Measurements from ENCODE around the gene IGF1R. TPM values are rescaled to one million over a fixed set of nuclear protein-coding genes. Genes with fewer than 3 reads are reported as not detected.

The IGF1R gene
- total RNA-seq, 1 experiment from 2014 or later = 125 TPM

GRCh38 chr15:98733098-98733497 is 84.8 kb downstream of the IGF1R start:
- Mint-ChIP-seq H3K4me3 (no peak overlapping the region), H3K9me3 (no peaks in the 10 kb centered on the region), H3K27ac (no peak overlapping the region), H3K4me1 (peaks cover 74% of the 10 kb centered on the region), H3K36me3 (no peaks in the 10 kb centered on the region), H3K27me3 (ENCODE audit: low read depth) (no peaks in the 10 kb centered on the region)
- ChIA-PET POLR2A (no interaction called here), CTCF (interaction anchor here (1.3 kb wide), 1 partner anchor 118 kb away, joined by 4 read pairs; no protein-coding TSS in a partner anchor)
- DNase-seq (ENCODE audit: low spot score) (no peak), ATAC-seq (no peak)
- TF ChIP-seq NFYB (CRISPR knock-in tag; conservative IDR thresholded peaks at IDR 0.05; ENCODE audit: low read depth) (no peak), EMX1 (CRISPR knock-in tag; IDR thresholded peaks at IDR 0.05) (no peak), ESRRA (CRISPR knock-in tag; IDR thresholded peaks at IDR 0.05; ENCODE audit: borderline replicate concordance) (no peak), ZNF512 (CRISPR knock-in tag; IDR thresholded peaks at IDR 0.05; ENCODE audit: borderline replicate concordance) (no peak), HMGXB4 (CRISPR knock-in tag; IDR thresholded peaks at IDR 0.05) (no peak), RELA (CRISPR knock-in tag; IDR thresholded peaks at IDR 0.05; ENCODE audit: borderline replicate concordance) (no peak), FOXJ3 (CRISPR knock-in tag; IDR thresholded peaks at IDR 0.05; ENCODE audit: borderline replicate concordance) (no peak), E2F4 (CRISPR knock-in tag; IDR thresholded peaks at IDR 0.05; ENCODE audit: borderline replicate concordance, low read depth) (no peak), USF2 (CRISPR knock-in tag; IDR thresholded peaks at IDR 0.05) (no peak), ZNF423 (CRISPR knock-in tag; IDR thresholded peaks at IDR 0.05) (no peak), MLX (CRISPR knock-in tag; IDR thresholded peaks at IDR 0.05) (no peak), PREB (CRISPR knock-in tag; IDR thresholded peaks at IDR 0.05; ENCODE audit: borderline replicate concordance) (no peak), MXD4 (CRISPR knock-in tag; IDR thresholded peaks at IDR 0.05; ENCODE audit: borderline replicate concordance) (no peak), GTF2I (CRISPR knock-in tag; conservative IDR thresholded peaks at IDR 0.05) (no peak), TP53 (CRISPR knock-in tag; IDR thresholded peaks at IDR 0.05) (no peak), FOXK1 (CRISPR knock-in tag; IDR thresholded peaks at IDR 0.05) (no peak), ZNF532 (CRISPR knock-in tag; IDR thresholded peaks at IDR 0.05; ENCODE audit: borderline replicate concordance) (no peak), IRF2 (CRISPR knock-in tag; IDR thresholded peaks at IDR 0.05; ENCODE audit: borderline replicate concordance, low read depth) (no peak), NFATC4 (CRISPR knock-in tag; IDR thresholded peaks at IDR 0.05) (no peak), ZNF138 (CRISPR knock-in tag; conservative IDR thresholded peaks at IDR 0.05) (no peak)

Measured in WTC11 (cell line).